Measurements from ENCODE around the gene LAX1. TPM values are rescaled to one million over a fixed set of nuclear protein-coding genes. Genes with fewer than 3 reads are reported as not detected.

Gene LAX1
- total RNA-seq (1 to 10 TPM in 1 of 6 donors, under 1 TPM in 5; 0.09 to 1.0 (median 0.26) TPM), polyA plus RNA-seq (under 1 TPM in 1 of 2 donors, not detected in 1; 0.08 TPM)

- FAIRE-seq (no peak), DNase-seq (no peak), ATAC-seq (no peak)
These were observed at the start of gene LAX1 for GRCh38 chr1:203765029-203765837. TSS of gene LAX1 (plus strand) at chr1:203765183. CDS start at chr1:203765566, 383 bp downstream.

GRCh38 chr1:203717120-203717519 lies 47.9 kb upstream of the LAX1 start:
- no peaks in the 10 kb centered on the region for H3K4me1 ChIP-seq
- ATAC-seq (no peak), DNase-seq (no peak), FAIRE-seq (no peak)
- no peaks in the 10 kb centered on the region for H3K27me3 ChIP-seq
- no peaks in the 10 kb centered on the region for H3K9me3 ChIP-seq
- H3K4me3 ChIP-seq: no peak overlapping the region
- no peak overlapping the region for H3K27ac ChIP-seq
- 75 to 97% methylated on average over 3 of the region's 3 CpGs for WGBS, 2 donors
- intact Hi-C loops (cut with DNase I): no loop called here
- H3K36me3 ChIP-seq: peaks cover 0 to 34% (median under 1%) of the 10 kb centered on the region in 3 donors
- no peak for TF ChIP-seq CTCF (IDR thresholded peaks at IDR 0.05)

More at GRCh38 chr1:203765029-203765837, at the start of gene LAX1:
- intact Hi-C loops (cut with DNase I): no loop called here
- no peak for TF ChIP-seq CTCF (IDR thresholded peaks at IDR 0.05)
- H3K4me1 ChIP-seq: no peaks in the 10 kb centered on the region
- no peaks in the 10 kb centered on the region for H3K27me3 ChIP-seq
- H3K27ac ChIP-seq: no peak within 1 kb of the TSS
- H3K9me3 ChIP-seq: no peaks in the 10 kb centered on the region
- no peak within 1 kb of the TSS for H3K4me3 ChIP-seq
- WGBS, 2 donors: 59 to 63% methylated on average over 16 of the region's 16 CpGs
- H3K36me3 ChIP-seq: no peaks in the 10 kb centered on the region

GRCh38 chr1:203720242-203720641 lies 44.7 kb upstream of the LAX1 start:
- H3K4me1 ChIP-seq: no peaks in the 10 kb centered on the region
- H3K36me3 ChIP-seq: peaks cover 0 to 27% (median 0%) of the 10 kb centered on the region in 3 donors
- no peaks in the 10 kb centered on the region for H3K27me3 ChIP-seq
- 91 to 96% methylated on average over 3 of the region's 3 CpGs for WGBS, 2 donors
- TF ChIP-seq CTCF (IDR thresholded peaks at IDR 0.05): no peak
- H3K4me3 ChIP-seq: no peak overlapping the region
- intact Hi-C loops (cut with DNase I): no loop called here
- DNase-seq: no peak
- ATAC-seq: no peak
- no peak overlapping the region for H3K27ac ChIP-seq
- FAIRE-seq: no peak
- H3K9me3 ChIP-seq: no peaks in the 10 kb centered on the region

- no peaks in the 10 kb centered on the region for H3K27me3 ChIP-seq
- ATAC-seq (no peak), FAIRE-seq (no peak), DNase-seq (no peak)
- intact Hi-C loops (cut with DNase I): no loop called here
- no peak overlapping the region for H3K4me3 ChIP-seq
- H3K27ac ChIP-seq: no peak overlapping the region
- TF ChIP-seq CTCF (IDR thresholded peaks at IDR 0.05): no peak
- H3K36me3 ChIP-seq: peaks cover 3 to 38% (median 6%) of the 10 kb centered on the region in 3 donors
- H3K9me3 ChIP-seq: no peaks in the 10 kb centered on the region
- no peaks in the 10 kb centered on the region for H3K4me1 ChIP-seq
These were observed 42.1 kb upstream of the LAX1 start for GRCh38 chr1:203722909-203723308.

- no peak overlapping the region for H3K4me3 ChIP-seq
- H3K36me3 ChIP-seq: peaks cover 3 to 33% (median 10%) of the 10 kb centered on the region in 3 donors
- TF ChIP-seq CTCF (IDR thresholded peaks at IDR 0.05): no peak
- no peak overlapping the region for H3K27ac ChIP-seq
- intact Hi-C loops (cut with DNase I): no loop called here
- DNase-seq (no peak), ATAC-seq (no peak), FAIRE-seq (no peak)
- H3K27me3 ChIP-seq: no peaks in the 10 kb centered on the region
- H3K4me1 ChIP-seq: no peaks in the 10 kb centered on the region
- WGBS, 2 donors: 48 to 53% methylated on average over 2 of the region's 2 CpGs
- H3K9me3 ChIP-seq: no peaks in the 10 kb centered on the region
These were observed 38.5 kb upstream of the LAX1 start for GRCh38 chr1:203726417-203726867.

Measured in pancreas (tissue), 10 donors.